Ascending aorta (tissue), 2 donors: ENCODE data around the gene RNF111. TPM values are rescaled to one million over a fixed set of nuclear protein-coding genes. Genes with fewer than 3 reads are reported as not detected.
A peak's percentile ranks its signal among the peaks of the same experiment; 100 is the strongest.
"Not testable (repeated sequence)": the region's sequence is repeated elsewhere in the genome, so short reads cannot be mapped to it uniquely, and the experiment has no call there.

ENCODE experiments used
- DNase-seq, 2 donors: peaks; one replicate each; pipeline ENCODE4 v3.0.0-alpha.2; 2019; ENCODE audit warnings: low spot score in 2 of 2
- H3K27ac ChIP-seq, 2 donors: fragments of 200-600 bp; sonication (generic); one replicate each; pipeline ENCODE4 v1.5.1; 2016 to 2017; ENCODE audit warnings: mild to moderate bottlenecking in 1 of 2
- H3K27me3 ChIP-seq: fragments of 200-600 bp; sonication (generic); one replicate; pipeline ENCODE4 v1.5.1; 2017
- H3K36me3 ChIP-seq, 2 donors: fragments of 200-600 bp; sonication (generic); one replicate each; pipeline ENCODE4 v1.5.1; 2016
- H3K4me1 ChIP-seq, 2 donors: fragments of 200-600 bp; sonication (generic); one replicate each; pipeline ENCODE4 v1.5.1; 2016 to 2017; ENCODE audit warnings: mild to moderate bottlenecking in 1 of 2
- H3K4me3 ChIP-seq, 2 donors: fragments of 200-600 bp; sonication (generic); one replicate each; pipeline ENCODE4 v1.5.1; 2016 to 2017; ENCODE audit warnings: mild to moderate bottlenecking in 1 of 2
- H3K9me3 ChIP-seq, 2 donors: fragments of 200-600 bp; sonication (generic); one replicate each; pipeline ENCODE4 v1.5.1; 2016
- intact Hi-C: fragments of 100-400 bp; cut with DNase I; formaldehyde crosslinking; loops from one replicate; pipeline ENCODE4 v1.15.1; 2023
- total RNA-seq: library from RNA; depleted of rRNA; stranded (reverse); fragments of >200 nt; gene quantifications from one replicate; pipeline ENCODE4 v1.1.0, GENCODE V29; 2016
- TF ChIP-seq, protein P1 (sequence below), 3 experiments: fragments of 200-600 bp in 2 of 3; fragments of 450-650 bp in 1 of 3; sonication (generic) in 2 of 3; IDR thresholded peaks; one replicate each; pipeline ENCODE4 v1.5.1; 2016 to 2019; ENCODE audit warnings: antibody characterized with exemption in 3 of 3, mild to moderate bottlenecking in 1 of 3, moderate library complexity in 1 of 3

RNF111 gene
- total RNA-seq, 1 donor from 2014 or later, result 12.2 TPM

DNA sequence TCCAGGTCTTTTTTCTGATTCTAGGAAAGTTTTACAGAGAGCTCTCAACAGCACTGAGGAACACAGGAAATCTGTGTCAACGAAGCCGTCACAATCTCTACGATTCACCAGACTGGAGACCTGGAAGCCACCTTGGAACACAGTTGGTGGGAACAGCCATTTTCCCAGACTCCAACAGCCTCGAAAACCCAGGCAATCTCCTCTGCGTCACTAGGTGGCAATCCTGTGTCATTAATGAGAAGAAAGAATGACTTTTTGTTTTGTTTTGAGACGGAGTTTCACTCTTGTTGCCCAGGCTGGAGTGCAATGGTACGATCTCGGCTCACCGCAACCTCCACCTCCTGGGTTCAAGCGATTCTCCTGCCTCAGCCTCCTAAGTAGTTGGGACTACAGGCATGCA is 157.1 kb downstream of the RNF111 start:
- H3K36me3 ChIP-seq, result peaks cover 26 to 74% of the 10 kb centered on the region in 2 donors
- H3K4me1 ChIP-seq, H3K9me3 ChIP-seq, DNase-seq, H3K4me3 ChIP-seq, H3K27ac ChIP-seq, H3K27me3 ChIP-seq: not testable (repeated sequence)
- TF ChIP-seq, protein P1, sequence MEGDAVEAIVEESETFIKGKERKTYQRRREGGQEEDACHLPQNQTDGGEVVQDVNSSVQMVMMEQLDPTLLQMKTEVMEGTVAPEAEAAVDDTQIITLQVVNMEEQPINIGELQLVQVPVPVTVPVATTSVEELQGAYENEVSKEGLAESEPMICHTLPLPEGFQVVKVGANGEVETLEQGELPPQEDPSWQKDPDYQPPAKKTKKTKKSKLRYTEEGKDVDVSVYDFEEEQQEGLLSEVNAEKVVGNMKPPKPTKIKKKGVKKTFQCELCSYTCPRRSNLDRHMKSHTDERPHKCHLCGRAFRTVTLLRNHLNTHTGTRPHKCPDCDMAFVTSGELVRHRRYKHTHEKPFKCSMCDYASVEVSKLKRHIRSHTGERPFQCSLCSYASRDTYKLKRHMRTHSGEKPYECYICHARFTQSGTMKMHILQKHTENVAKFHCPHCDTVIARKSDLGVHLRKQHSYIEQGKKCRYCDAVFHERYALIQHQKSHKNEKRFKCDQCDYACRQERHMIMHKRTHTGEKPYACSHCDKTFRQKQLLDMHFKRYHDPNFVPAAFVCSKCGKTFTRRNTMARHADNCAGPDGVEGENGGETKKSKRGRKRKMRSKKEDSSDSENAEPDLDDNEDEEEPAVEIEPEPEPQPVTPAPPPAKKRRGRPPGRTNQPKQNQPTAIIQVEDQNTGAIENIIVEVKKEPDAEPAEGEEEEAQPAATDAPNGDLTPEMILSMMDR (IDR thresholded peaks at IDR 0.05), result peak in 1 of 3 experiments; percentile 9
- intact Hi-C loops, result loop anchor here (10.0 kb wide), 1 partner anchor 350 kb away; no protein-coding TSS in a partner anchor

Other genes starting within 250 kb of the RNF111 start
- 44.6 TPM for gene ADAM10, start 238.0 kb upstream of the RNF111 start, total RNA-seq
- gene MINDY2, start 216.4 kb upstream of the RNF111 start, total RNA-seq, result 10.4 TPM
- 109 TPM for gene SLTM, start 54.0 kb upstream of the RNF111 start, total RNA-seq
- gene CCNB2, start 117.5 kb downstream of the RNF111 start, total RNA-seq, result not detected
- not detected for gene LDHAL6B, start 219.2 kb downstream of the RNF111 start, total RNA-seq